Keratinocyte (primary cell): ENCODE data around the gene FGF4. TPM values are rescaled to one million over a fixed set of nuclear protein-coding genes. Genes with fewer than 3 reads are reported as not detected.

Experiments used
- DNase-seq: peaks from one replicate; pipeline ENCODE4 v3.0.0-alpha.2; 2011; ENCODE audit warnings: low read depth, missing footprints, low spot score
- FAIRE-seq: peaks from 2 replicates; lab custom pipeline; 2011; peaks lifted over from hg19 to GRCh38; lab: Jason Lieb, UNC
- H2AFZ ChIP-seq: 2 replicates; pipeline ENCODE4 v1.6.0; 2012; ENCODE audit warnings: low read length, control low read depth, inconsistent platforms; ENCODE audit not compliant: control insufficient read depth
- H3K27ac ChIP-seq: 2 replicates; pipeline ENCODE4 v1.5.1; 2011; ENCODE audit warnings: low read length; ENCODE audit not compliant: control insufficient read depth, insufficient read depth
- H3K27me3 ChIP-seq: 3 replicates; pipeline ENCODE4 v1.6.0; 2011; ENCODE audit warnings: low read length; ENCODE audit not compliant: control insufficient read depth, insufficient read depth; ENCODE audit errors: extremely low read depth
- H3K36me3 ChIP-seq, 2 experiments: 2 replicates in 1 of 2; 3 replicates in 1 of 2; pipeline ENCODE4 v1.5.1; 2011; ENCODE audit warnings: low read length in 2 of 2, mild to moderate bottlenecking in 1 of 2; ENCODE audit not compliant: control insufficient read depth in 2 of 2, insufficient read depth in 2 of 2; ENCODE audit errors: extremely low read depth in 1 of 2
- H3K4me1 ChIP-seq: 3 replicates; pipeline ENCODE4 v1.5.1; 2011; ENCODE audit warnings: low read length; ENCODE audit not compliant: control insufficient read depth, insufficient read depth; ENCODE audit errors: extremely low read depth
- H3K4me2 ChIP-seq: 3 replicates; pipeline ENCODE4 v1.6.0; 2011; ENCODE audit warnings: low read depth, low read length; ENCODE audit not compliant: control insufficient read depth, insufficient read depth; ENCODE audit errors: extremely low read depth
- H3K4me3 ChIP-seq, 3 experiments: fragments of 200-600 bp in 1 of 3; sonication (generic) in 1 of 3; 2 replicates in 2 of 3; 3 replicates in 1 of 3; pipeline ENCODE4 v1.5.1; 2011 to 2016; ENCODE audit warnings: low read length in 3 of 3, mild to moderate bottlenecking in 3 of 3, control low read depth in 2 of 3, inconsistent platforms in 1 of 3, low read depth in 1 of 3, mixed read lengths in 1 of 3, mixed run types in 1 of 3, moderate library complexity in 1 of 3; ENCODE audit not compliant: control insufficient read depth in 2 of 3, insufficient read depth in 2 of 3; ENCODE audit errors: extremely low read depth in 1 of 3
- H3K79me2 ChIP-seq: 2 replicates; pipeline ENCODE4 v1.6.0; 2012; ENCODE audit warnings: low read length; ENCODE audit not compliant: control insufficient read depth, insufficient read depth
- H3K9ac ChIP-seq: 3 replicates; pipeline ENCODE4 v1.6.0; 2011; ENCODE audit warnings: low read length; ENCODE audit not compliant: control insufficient read depth, insufficient read depth; ENCODE audit errors: extremely low read depth
- H3K9me1 ChIP-seq: 3 replicates; pipeline ENCODE4 v1.6.0; 2011; ENCODE audit warnings: low read length; ENCODE audit not compliant: control insufficient read depth, insufficient read depth; ENCODE audit errors: extremely low read depth
- H3K9me3 ChIP-seq: 2 replicates; pipeline ENCODE4 v1.5.1; 2012; ENCODE audit warnings: low read depth, low read length; ENCODE audit not compliant: control insufficient read depth
- H4K20me1 ChIP-seq: 3 replicates; pipeline ENCODE4 v1.6.0; 2011; ENCODE audit warnings: low read length; ENCODE audit not compliant: control insufficient read depth, insufficient read depth; ENCODE audit errors: extremely low read depth
- CTCF ChIP-seq, 3 experiments: IDR thresholded peaks in 1 of 3; conservative IDR thresholded peaks in 1 of 3; optimal IDR thresholded peaks in 1 of 3; 2 replicates in 2 of 3; 3 replicates in 1 of 3; pipeline versions ENCODE3 to v1.5.1; 2011; ENCODE audit warnings: low read length in 3 of 3, mild to moderate bottlenecking in 3 of 3, moderate library complexity in 2 of 3, control low read depth in 1 of 3, inconsistent platforms in 1 of 3; ENCODE audit not compliant: insufficient read depth in 2 of 3; ENCODE audit errors: extremely low read depth in 1 of 3
- EZH2 ChIP-seq: IDR thresholded peaks from one replicate; pipeline ENCODE4 v1.6.1; 2012; ENCODE audit warnings: inconsistent platforms, mild to moderate bottlenecking, low read length, moderate library complexity
- dilution Hi-C: fragments of 300-500 bp; cut with MboI; formaldehyde crosslinking; loops from one replicate; pipeline ENCODE4 v1.7.0; 2020; ENCODE audit warnings: low sequenced_read_pairs; ENCODE audit not compliant: extremely low pct_ligation_motif_present
- polyA plus RNA-seq, 5 experiments: library from polyadenylated mRNA; depleted of rRNA in 3 of 5; stranded (reverse) in 3 of 5; stranded (forward) in 1 of 5; unstranded in 1 of 5; fragments of >200 nt; gene quantifications; 1 replicate in 1 of 5; 2 replicates in 3 of 5; 3 replicates in 1 of 5; pipeline versions ENCODE4 v1.2.1 to v1.2.3, GENCODE V29; 2011 to 2012; ENCODE audit warnings: missing spikeins in 2 of 5, low read depth in 1 of 5, low replicate concordance in 1 of 5

Gene FGF4
- polyA plus RNA-seq, 1 donor (not counting 4 experiments of a cell fraction or from before 2014, with no cell fraction given): not detected

- peaks cover 10% of the 10 kb centered on the region for H3K27me3 ChIP-seq
- no peaks in the 10 kb centered on the region for H3K9me1 ChIP-seq
- TF ChIP-seq EZH2 (no peak), CTCF (optimal IDR thresholded peaks at IDR 0.05 in 1 of 3, IDR thresholded peaks at IDR 0.05 in 1 of 3, conservative IDR thresholded peaks at IDR 0.05 in 1 of 3; ENCODE audit: extremely low read depth in 1 of 3, insufficient read depth in 2 of 3, low read length in 3 of 3) (no peak)
- dilution Hi-C loops: no loop called here
- H3K4me3 ChIP-seq: no peak overlapping the region
- no peaks in the 10 kb centered on the region for H4K20me1 ChIP-seq
- no peak for DNase-seq
- H3K36me3 ChIP-seq: no peaks in the 10 kb centered on the region
- H3K4me2 ChIP-seq: no peak overlapping the region
- no peaks in the 10 kb centered on the region for H3K79me2 ChIP-seq
- FAIRE-seq: no peak
- no peaks in the 10 kb centered on the region for H3K9me3 ChIP-seq
- H3K27ac ChIP-seq: no peak overlapping the region
- H2AFZ ChIP-seq: no peak overlapping the region
- H3K4me1 ChIP-seq: no peaks in the 10 kb centered on the region
- H3K9ac ChIP-seq: no peak overlapping the region
Measured at GRCh38 chr11:69752890-69753289, 22.3 kb downstream of the FGF4 start.

DNA sequence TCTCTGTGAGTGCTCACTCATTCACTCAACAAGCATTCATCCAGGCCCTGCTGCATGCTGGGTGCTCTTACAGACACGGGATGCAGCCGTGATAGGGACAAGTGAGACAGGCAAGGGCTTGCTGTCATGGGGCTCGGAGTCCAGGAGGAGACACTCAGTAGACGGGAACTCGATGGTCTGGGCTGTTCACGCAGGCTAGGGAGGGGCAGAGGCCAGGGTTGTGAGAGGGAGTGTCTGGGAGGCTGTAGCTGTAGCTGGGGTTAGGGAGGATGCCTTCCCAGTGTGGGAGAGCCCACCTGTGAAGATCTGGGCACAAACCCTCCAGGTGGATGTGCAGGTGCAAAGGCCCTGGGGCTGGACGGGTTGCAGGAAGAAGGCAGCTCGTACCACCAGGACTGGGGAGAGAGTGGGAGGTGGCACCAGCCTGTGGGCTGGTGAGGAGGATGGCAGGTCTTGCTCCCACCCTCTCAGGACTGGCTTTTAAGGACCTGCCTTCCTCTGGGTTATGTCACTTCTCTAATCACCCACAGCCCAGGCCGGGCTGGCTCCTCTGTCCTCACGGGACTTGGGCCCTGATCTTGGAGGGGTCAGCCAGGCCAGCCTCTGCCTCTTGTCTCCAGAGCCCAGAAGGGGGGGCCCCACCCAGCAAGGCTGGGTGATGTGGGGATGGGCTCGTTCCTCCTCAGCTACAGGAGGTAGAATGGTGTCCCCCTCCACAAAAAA is 24.1 kb downstream of the FGF4 start:
- Histone ChIP-seq H3K27me3 (peaks cover 17% of the 10 kb centered on the region), H3K36me3 (no peaks in the 10 kb centered on the region), H3K9ac (no peak overlapping the region), H3K79me2 (no peaks in the 10 kb centered on the region), H3K9me1 (no peaks in the 10 kb centered on the region), H3K27ac (no peak overlapping the region), H4K20me1 (no peaks in the 10 kb centered on the region), H3K4me1 (no peaks in the 10 kb centered on the region), H3K9me3 (no peaks in the 10 kb centered on the region), H3K4me2 (no peak overlapping the region), H3K4me3 (no peak overlapping the region), H2AFZ (no peak overlapping the region)
- FAIRE-seq (no peak), DNase-seq (no peak)
- dilution Hi-C loops: no loop called here
- no peak for TF ChIP-seq CTCF (optimal IDR thresholded peaks at IDR 0.05 in 1 of 3, IDR thresholded peaks at IDR 0.05 in 1 of 3, conservative IDR thresholded peaks at IDR 0.05 in 1 of 3; ENCODE audit: extremely low read depth in 1 of 3, insufficient read depth in 2 of 3, low read length in 3 of 3)
- TF ChIP-seq EZH2: no peak
